Measurements from ENCODE around the gene SLCO1C1.
"Not testable (repeated sequence)": the region's sequence is repeated elsewhere in the genome, so short reads cannot be mapped to it uniquely, and the experiment has no call there.

Gene SLCO1C1, protein sequence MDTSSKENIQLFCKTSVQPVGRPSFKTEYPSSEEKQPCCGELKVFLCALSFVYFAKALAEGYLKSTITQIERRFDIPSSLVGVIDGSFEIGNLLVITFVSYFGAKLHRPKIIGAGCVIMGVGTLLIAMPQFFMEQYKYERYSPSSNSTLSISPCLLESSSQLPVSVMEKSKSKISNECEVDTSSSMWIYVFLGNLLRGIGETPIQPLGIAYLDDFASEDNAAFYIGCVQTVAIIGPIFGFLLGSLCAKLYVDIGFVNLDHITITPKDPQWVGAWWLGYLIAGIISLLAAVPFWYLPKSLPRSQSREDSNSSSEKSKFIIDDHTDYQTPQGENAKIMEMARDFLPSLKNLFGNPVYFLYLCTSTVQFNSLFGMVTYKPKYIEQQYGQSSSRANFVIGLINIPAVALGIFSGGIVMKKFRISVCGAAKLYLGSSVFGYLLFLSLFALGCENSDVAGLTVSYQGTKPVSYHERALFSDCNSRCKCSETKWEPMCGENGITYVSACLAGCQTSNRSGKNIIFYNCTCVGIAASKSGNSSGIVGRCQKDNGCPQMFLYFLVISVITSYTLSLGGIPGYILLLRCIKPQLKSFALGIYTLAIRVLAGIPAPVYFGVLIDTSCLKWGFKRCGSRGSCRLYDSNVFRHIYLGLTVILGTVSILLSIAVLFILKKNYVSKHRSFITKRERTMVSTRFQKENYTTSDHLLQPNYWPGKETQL

DNA sequence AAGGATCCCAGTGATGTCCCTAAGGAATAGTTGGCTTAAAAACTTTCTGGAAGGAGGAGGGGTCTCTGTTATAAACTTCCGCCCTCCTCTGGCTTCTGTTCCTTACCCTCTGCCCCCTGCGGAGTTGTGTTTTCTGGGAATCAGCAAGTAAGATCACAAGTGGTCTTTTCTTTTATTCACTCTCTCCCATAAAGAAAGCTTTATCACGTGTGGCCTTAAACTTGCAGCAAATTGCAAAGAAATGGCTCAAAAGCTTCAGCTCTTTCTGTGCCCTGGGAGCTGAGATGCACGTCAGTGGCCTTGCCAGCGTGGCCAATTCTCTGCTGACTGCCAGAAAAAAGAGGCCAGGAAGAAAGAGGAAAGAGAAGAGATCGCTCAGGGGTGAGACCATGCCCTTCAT, at the start of gene SLCO1C1:
SLCO1C1 (plus strand) TSS at position 101 of the 400 bp plus-strand sequence. CDS start 4,245 bp downstream, outside the sequence.
- no peak for DNase-seq (ENCODE audit: low read depth)

DNA sequence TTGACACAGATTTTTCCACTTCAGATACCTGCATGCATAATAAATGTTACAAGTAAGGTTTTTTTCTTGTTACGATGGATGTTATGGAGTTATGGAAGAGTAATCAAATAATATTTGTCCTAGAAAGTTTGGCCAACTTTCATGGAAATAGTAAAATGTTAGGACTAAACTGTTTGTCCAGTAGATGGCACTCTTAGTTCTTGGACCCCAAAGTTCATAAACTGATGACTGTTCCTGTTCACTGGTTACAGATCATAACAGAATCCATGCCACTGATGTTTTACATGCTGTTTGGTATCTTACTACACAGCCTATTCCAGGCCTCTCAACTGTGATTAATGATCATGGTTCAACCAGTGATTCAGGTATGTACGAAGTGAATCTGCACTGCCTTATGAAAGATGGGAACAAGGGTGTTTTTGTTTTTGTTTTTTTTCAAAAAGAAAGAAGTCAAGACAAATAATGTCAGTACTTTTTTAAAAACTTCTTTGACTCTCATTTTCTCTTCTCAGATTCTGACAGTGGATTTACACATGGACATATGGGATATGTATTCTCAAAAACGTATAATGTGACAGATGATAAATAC, 48.8 kb upstream of the SLCO1C1 start:
- peak; percentile 64 for DNase-seq (ENCODE audit: low read depth)

DNA sequence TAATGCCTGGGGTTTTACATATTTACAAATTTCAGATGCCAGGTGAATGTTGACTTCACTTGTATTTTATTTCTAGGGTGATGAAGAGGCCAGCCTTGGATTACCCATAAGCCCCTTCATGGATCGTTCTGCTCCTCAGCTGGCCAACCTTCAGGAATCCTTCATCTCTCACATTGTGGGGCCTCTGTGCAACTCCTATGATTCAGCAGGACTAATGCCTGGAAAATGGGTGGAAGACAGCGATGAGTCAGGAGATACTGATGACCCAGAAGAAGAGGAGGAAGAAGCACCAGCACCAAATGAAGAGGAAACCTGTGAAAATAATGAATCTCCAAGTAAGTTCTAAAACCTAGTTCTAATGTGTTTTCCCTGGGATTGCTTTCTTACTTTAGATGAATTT, 41.3 kb upstream of the SLCO1C1 start:
- DNase-seq (ENCODE audit: low read depth) = peak; percentile 20

DNA sequence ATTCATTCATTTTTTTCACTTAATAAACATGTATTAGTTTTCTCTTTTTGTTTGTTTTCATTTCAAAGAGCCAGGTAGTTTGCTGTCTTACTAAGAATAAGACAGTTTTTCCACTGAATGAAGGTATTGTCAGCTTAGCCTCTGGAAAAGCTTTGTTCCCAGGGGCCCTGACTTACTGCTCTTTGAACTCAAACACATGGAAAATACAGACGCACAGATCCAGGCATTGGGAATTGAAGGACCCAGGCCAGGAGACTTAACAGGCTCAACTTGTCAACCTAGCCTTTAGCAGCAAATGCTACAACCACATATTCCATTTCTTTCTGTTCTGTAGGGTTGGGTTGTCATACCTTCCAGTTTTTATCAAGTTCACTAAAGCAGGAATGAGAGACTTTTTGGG, 38.5 kb upstream of the SLCO1C1 start:
- no peak for DNase-seq (ENCODE audit: low read depth)

DNA sequence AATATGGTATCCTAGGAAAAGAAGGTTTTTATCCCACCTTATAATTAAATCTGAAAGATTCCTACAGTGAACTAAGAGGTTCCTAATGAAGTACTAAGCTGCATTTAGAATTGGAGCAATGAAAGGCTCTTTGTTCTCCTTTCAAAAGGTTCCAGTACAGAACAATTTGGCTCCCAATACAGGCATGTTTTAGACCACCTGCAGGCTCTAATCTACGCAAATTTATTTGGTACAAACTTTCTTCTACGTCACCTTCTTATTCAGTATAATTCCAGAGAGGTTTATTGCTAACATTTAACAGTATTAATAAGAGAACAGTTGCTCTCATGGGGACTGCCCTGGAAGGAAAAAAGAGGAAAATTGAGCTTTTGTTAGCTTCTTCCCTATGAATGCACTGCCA, 37.6 kb upstream of the SLCO1C1 start:
- no peak for DNase-seq (ENCODE audit: low read depth)

DNA sequence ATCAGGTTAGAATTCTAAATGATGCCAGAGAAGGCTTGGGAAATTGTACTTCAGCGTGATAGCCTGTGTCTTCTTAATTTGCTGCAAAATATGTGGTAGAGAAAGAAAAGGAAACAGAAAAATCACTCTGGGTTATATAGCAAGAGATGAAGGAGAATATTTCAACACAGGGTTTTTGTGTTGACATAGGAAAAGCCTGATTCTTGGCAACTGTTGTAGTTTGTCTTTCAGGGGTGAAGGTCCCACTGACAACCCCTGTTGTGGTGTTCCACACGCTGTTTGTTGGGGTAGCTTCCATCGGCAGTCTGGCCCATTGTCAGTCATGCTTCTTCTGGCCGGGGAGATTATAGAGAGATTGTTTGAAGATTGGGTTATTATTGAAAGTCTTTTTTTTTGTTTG, 13.8 kb upstream of the SLCO1C1 start:
- no peak for DNase-seq (ENCODE audit: low read depth)

DNA sequence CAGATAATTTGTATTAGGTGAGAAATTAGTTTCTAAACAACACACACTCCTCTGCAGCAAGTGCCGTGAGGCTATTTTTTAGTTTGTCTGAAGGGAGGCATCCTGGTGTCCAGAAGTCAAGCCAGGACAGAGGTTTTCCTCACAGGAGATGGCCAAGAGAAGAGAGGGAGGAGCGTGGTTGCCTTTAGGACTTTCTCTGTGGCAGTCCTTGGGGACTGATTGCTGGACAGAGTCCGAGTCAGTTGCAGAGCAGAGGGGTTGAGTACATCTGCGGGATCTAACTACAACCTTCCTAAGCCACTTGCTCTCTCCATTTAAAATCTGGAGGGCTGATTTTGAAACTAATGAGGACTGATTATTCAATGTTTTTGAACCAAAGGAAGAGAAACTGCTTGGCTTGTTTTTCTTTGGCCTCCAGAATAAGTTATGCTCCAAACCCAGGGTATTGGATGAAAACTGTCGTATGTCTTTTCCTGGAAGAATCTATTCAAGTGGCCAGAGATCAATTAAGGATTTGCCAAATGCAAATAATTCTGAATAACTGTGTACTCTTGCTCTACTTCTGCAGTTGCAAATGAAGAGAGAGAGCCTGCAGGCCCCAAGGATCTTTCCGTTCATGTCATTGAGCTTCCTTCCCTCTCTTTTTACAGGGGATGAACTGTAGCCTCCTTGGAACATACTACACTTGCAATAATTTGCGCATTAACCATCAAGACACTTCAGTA, 1.2 kb downstream of the SLCO1C1 start:
- DNase-seq (ENCODE audit: low read depth) = no peak

DNA sequence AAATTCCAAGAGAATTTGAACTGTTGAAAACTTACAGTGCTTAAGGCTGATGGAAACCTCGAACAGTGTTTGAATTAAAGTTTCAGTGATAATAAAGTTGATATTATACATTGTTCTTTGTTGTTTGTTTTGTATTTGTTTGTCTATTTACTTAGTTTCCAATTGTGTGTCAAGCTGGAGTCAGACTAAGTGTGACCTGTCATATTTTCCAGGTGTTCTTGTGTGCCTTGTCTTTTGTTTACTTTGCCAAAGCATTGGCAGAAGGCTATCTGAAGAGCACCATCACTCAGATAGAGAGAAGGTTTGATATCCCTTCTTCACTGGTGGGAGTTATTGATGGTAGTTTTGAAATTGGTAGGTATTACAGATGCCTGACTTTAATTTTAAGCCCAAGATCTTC, 6.0 kb downstream of the SLCO1C1 start:
- DNase-seq (ENCODE audit: low read depth) = no peak

DNA sequence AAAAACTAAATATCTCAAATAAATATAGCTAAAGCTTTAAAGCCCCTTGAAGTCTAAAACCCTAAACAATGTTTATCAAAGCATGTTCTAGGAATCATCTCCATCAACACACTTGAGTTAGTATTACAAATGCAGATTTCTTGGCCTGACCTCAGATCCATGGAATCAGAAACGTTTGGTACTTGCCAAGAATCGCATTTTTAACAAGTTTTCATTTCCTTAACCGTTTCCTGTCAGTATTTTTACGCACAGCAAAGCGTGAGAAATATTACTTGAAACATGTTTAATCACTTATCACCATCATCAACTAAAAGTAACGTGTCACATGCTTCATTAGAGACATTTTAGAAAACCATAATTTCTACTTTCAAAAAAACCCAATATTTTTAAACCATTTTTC, 9.7 kb downstream of the SLCO1C1 start:
- no peak for DNase-seq (ENCODE audit: low read depth)

DNA sequence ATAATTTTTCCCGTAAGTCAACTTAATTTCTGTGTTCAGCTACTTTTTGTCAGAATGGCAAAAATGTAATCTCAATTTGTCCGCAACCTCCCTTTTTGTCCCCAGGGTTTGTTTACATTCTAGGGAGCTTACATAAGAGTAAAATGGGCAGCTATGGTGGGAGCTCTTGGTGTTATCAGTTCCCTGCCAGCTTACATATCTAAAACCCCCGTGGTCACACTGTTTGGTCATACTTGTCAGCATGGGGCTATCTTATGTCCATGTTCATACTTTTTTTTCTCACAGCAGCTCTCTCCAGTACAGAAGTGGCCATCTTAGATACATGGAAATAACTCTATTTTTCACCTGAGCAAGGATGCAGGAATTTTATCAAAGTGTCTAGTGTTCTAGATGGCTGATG, 16.7 kb downstream of the SLCO1C1 start:
- DNase-seq (ENCODE audit: low read depth) = no peak

DNA sequence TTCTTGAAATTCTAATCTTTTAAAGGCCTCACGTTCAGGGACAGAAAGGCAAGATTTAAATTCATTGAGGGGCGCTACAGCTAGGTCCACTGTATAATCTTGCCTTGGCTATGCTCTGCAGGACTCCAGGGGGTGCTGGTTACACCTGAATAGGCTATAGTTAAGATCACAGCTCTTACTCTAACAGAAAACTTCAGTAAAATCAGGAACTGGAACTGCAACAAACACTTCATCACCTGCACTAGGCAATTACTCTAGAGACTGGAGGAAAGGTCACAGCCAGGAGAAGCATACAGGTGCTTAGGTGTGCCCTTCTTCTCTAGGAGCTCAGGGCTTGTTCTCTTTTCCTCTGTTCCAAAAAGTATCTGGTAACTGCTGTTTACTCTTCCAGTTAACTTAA, 20.9 kb downstream of the SLCO1C1 start:
- no peak for DNase-seq (ENCODE audit: low read depth)

DNA sequence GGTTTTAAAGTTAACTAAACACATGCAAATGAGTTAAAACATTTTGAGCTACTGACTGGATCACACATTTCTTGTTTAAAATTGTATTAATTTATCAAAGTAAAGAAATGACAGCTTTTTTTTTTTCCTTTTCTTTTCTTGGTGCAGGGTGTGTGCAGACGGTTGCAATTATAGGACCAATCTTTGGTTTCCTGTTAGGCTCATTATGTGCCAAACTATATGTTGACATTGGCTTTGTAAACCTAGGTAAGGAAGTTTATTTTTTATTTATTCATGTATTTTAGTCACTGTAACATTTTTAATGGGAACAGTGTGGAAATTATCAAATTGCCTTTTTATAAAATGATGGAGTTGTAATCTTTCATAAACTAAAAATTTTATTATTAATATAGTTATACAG, 21.9 kb downstream of the SLCO1C1 start:
- no peak for DNase-seq (ENCODE audit: low read depth)

DNA sequence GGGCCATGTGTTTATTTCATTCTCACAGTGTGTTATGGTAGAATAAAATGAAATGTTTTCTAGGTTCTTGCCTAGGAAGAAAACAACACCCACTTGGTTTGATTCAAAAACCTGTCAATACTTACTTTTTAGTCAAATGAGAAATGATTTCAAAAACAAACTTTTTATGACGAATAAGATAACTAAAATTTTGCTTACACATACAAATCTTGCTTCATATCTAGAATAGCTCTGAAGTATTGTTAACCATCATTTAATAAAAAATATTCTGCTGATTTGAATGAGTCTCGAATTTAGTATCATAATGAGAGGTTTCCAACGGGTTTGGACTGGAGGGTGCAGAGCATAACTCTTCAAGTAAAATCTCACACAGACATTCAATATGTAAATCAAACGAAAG, 23.2 kb downstream of the SLCO1C1 start:
- DNase-seq (ENCODE audit: low read depth) = no peak

DNA sequence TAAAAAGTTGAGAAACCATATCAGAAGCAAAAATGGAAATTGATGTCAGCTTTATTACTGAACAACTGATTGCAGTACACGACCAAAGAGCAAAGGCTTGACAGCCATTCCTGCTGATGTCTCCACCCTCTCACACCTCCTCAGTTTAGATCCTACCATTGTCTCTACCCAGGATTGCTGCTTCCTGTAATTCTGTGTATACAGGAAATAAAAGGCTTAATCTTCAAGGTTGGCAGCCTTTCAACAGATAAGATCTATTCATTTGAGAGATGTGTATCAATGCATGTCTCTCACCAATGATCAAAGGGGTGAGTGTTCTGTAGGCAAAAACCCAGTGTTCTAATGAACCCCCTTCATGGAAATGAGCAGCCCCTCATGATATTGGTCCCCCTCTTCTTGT, 27.0 kb downstream of the SLCO1C1 start:
- no peak for DNase-seq (ENCODE audit: low read depth)

DNA sequence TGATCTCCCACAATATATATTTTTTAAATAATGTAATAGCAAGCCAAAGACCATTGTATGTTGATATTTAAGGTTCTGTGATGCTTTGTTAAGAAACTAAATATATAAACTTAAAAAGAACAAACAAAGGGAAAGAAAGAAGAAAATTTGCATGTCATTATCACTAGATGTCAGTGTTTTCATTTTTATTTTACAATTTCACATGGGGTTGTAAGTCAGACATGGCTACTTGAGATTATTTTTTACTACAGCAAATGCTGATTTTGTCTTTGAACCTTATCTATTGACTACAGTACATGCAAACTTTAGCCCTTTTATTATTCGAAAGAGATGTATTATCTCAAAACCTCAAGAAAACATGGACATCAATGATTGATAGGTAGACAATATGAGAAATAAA, 36.1 kb downstream of the SLCO1C1 start:
- no peak for DNase-seq (ENCODE audit: low read depth)

DNA sequence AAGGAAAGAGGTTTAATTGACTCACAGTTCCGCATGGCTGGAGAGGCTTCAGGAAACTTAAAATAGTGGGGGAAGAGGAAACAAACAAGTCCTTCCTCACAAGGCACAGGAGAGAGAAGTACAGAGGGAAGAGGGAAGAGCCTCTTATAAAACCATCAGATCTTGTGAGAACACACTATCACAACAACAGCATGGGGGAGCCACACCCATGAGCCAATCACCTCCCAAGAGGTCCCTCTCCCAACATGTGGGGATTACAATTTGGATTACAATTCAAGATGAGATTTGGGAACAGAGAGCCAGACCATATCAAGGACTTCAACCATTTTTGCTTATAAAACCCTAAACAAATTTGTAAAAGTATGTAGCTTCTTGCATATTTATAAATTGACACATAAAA, 45.8 kb downstream of the SLCO1C1 start:
- DNase-seq (ENCODE audit: low read depth) = no peak

DNA sequence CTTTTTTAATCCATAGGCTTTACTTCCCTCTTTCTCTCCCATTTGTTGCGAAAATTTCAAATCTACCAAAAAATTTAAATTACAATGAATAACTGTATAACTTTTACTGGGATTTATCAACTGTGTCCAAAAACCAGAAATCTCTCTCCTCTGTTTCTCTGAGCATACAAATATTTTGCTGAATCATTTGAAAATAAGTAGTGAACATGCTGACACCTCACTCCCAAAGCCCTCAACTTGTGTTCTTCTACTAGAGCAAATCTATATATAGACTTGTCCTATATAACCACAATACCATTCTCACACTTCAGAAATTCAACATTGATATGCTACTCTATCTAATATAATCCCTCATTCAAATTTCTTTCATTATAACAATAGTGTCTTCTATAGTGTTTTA, 53.1 kb downstream of the SLCO1C1 start:
- DNase-seq (ENCODE audit: low read depth) = no peak

DNA sequence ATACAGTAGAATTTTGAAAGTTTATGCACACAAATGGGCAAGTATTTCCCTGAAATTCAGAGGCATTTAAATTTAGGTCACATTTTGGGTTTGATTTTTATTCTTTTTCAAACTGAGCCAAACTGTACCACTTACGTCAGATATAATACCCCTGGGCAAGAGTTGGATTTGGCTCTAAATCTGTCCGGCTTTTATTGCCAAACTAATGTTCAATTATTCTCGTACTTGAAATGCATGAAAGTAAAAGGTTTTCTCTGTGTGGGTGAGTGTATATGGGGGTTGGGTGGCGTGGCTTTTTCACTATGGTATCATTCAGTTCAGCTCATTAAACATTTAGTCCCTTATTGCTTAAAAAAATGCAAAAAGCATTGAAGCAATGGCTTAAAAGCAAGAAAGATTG, 55.9 kb downstream of the SLCO1C1 start:
- no peak for DNase-seq (ENCODE audit: low read depth)

DNA sequence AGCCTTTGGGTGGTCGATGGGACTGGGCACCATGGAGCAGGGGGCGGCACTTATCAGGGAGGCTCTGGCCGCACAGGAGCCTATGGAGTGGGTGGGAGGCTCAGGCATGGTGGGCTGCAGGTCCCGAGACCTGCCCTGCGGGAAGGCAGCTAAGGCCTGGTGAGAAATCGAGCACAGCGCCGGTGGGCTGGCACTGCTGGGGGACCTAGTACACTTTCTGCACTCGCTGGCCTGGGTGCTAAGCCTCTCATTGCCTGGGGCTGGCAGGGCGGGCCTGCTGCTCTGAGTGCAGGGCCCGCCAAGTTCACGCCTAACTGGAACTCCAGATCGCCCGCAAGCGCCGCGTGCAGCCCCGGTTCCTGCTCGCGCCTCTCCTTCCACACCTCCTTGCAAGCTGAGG, 82.3 kb downstream of the SLCO1C1 start:
- no peak for DNase-seq (ENCODE audit: low read depth)

DNA sequence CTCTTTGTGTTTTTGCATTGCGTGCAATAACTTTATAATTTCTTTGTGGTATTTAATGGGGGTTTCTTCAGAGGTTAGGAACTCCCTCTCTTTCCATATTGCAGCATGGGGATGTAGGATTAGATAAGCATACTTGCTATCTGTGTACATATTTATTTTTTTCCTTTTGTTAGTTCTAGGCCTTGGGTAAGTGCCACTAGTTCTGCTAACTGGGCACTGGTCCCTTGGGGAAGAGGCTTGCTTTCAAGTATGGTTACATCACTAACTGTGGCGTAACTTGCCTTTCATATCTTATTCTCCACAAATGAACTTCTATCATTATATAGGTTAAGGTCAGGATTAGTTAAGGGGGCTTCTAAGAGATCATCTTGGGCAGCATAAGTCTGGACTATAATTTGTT, 83.8 kb downstream of the SLCO1C1 start:
- no peak for DNase-seq (ENCODE audit: low read depth)

DNA sequence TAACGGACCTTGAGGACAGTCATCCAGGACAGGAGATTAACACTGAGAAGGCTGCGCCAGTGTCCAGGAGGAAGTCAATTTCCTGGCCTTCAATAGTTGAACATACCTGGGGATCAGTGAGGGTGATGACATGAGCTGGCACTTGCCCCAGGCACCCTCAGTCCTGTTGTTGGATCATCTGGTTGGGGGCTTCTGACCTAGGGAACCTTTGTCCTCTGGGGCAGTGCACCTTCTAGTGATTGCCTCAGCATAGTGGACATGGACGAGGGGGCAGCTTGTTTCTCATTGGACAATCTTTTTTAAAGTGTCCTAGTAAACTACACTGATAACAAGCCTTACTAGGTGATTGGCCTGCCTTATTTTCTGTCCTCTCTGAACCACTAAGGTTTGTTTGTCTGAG, 84.8 kb downstream of the SLCO1C1 start:
- DNase-seq (ENCODE audit: low read depth) = not testable (repeated sequence)

DNA sequence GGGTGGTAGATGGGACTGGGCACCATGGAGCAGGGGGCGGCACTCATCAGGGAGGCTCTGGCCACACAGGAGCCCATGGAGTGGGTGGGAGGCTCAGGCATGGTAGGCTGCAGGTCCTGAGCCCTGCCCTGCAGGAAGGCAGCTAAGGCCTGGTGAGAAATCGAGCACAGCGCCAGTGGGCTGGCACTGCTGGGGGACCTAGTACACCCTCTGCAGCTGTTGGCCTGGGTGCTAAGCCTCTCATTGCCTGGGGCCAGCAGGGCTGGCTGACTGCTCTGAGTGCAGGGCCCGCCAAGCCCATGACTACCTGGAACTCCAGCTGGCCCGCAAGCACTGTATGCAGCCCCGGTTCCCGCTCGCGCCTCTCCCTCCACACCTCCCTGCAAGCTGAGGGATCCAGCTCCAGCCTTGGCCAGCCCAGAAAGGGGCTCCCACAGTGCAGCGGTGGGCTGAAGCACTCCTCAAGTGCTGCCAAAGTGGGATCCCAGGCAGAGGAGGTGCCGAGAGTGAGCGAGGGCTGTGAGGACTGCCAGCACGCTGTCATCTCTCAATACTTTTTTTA, 88.7 kb downstream of the SLCO1C1 start:
- not testable (repeated sequence) for DNase-seq (ENCODE audit: low read depth)

Data from iris pigment epithelial cell (primary cell).